ENCODE results near the gene SPATA13.

The SPATA13 gene

GRCh38 chr13:24168979-24169378 lies 8.5 kb downstream of the SPATA13 start:
- Histone ChIP-seq H3K4me3 (ENCODE audit: low read depth in 1 of 2, low read length in 1 of 2) (no peak overlapping the region), H3K27me3 (peaks cover 4% of the 10 kb centered on the region), H3K9me3 (no peaks in the 10 kb centered on the region), H3K27ac (no peak overlapping the region), H3K36me3 (no peaks in the 10 kb centered on the region), H3K4me1 (ENCODE audit: control insufficient read depth in 1 of 2, insufficient read depth in 1 of 2, low read depth in 1 of 2, low read length in 1 of 2) (no peaks in the 10 kb centered on the region)
- TF ChIP-seq, protein P1, sequence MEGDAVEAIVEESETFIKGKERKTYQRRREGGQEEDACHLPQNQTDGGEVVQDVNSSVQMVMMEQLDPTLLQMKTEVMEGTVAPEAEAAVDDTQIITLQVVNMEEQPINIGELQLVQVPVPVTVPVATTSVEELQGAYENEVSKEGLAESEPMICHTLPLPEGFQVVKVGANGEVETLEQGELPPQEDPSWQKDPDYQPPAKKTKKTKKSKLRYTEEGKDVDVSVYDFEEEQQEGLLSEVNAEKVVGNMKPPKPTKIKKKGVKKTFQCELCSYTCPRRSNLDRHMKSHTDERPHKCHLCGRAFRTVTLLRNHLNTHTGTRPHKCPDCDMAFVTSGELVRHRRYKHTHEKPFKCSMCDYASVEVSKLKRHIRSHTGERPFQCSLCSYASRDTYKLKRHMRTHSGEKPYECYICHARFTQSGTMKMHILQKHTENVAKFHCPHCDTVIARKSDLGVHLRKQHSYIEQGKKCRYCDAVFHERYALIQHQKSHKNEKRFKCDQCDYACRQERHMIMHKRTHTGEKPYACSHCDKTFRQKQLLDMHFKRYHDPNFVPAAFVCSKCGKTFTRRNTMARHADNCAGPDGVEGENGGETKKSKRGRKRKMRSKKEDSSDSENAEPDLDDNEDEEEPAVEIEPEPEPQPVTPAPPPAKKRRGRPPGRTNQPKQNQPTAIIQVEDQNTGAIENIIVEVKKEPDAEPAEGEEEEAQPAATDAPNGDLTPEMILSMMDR (IDR thresholded peaks at IDR 0.05), result no peak

DNA sequence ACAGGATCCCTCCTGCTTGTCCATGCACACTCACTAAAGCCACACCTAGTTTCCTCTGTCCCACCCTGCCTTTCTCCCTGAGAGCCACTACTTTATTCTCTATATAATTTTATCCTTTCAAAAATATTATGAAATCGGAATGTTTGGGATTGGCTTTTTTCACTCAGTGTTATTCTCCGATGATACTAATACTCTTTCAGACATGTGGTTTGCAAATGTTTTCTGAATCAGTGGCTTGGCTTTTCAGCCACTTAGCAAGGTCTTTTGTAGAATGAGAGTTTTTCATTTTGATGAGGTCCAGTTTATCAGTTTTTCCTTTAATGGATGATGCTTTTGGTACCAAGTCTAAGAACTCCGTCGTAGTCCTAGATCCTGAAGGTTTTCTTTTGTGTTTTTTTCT lies 11.6 kb downstream of the SPATA13 start:
- Histone ChIP-seq H3K9me3 (no peaks in the 10 kb centered on the region), H3K27ac (no peak overlapping the region), H3K4me1 (ENCODE audit: control insufficient read depth in 1 of 2, insufficient read depth in 1 of 2, low read depth in 1 of 2, low read length in 1 of 2) (no peaks in the 10 kb centered on the region), H3K4me3 (ENCODE audit: low read depth in 1 of 2, low read length in 1 of 2) (no peak overlapping the region), H3K36me3 (no peaks in the 10 kb centered on the region), H3K27me3 (no peaks in the 10 kb centered on the region)
- TF ChIP-seq, protein P1 (IDR thresholded peaks at IDR 0.05), result no peak

DNA sequence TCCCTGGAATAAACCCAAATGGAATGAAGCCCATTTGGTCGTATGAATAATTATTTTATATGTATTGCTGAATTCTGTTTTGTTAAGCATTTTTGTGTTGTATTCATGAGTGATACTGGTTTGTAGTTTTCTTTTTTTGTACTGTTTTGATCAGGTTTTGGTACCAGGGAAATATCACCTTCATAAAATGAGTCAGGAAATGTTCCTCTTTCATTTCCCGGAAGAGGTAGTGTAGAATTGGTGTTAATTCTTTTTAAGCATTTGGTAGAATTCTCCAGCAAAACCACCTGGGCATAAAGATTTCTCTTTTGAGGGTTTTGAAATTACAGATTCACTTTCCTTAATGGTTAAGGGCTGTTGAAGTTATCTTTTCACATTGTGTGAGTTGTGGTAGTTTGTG lies 13.3 kb downstream of the SPATA13 start:
- Histone ChIP-seq H3K9me3 (no peaks in the 10 kb centered on the region), H3K4me3 (ENCODE audit: low read depth in 1 of 2, low read length in 1 of 2) (no peak overlapping the region), H3K4me1 (ENCODE audit: control insufficient read depth in 1 of 2, insufficient read depth in 1 of 2, low read depth in 1 of 2, low read length in 1 of 2) (no peaks in the 10 kb centered on the region), H3K27ac (no peak overlapping the region), H3K36me3 (no peaks in the 10 kb centered on the region), H3K27me3 (no peaks in the 10 kb centered on the region)
- TF ChIP-seq, protein P1 (IDR thresholded peaks at IDR 0.05), result no peak

DNA sequence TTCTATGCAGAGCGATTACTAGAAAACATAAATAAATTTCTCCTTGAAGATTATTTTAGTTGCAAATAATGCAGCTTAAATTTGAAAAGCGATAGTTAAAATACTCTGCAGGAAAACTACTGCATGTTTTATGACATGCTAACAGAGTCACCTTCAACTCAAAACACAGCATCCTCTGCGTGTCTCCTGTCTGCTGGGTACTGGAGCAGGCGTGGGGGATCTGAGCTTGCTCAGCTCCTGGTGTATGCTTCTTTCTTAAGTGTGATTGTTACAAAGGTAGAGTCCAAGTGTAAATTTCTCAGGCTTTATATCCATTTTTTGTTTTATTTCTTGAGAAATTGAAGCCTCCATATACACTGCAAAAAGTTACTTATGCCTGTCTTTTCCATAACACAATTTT lies 15.3 kb downstream of the SPATA13 start:
- Histone ChIP-seq H3K4me3 (ENCODE audit: low read depth in 1 of 2, low read length in 1 of 2) (no peak overlapping the region), H3K27me3 (no peaks in the 10 kb centered on the region), H3K4me1 (ENCODE audit: control insufficient read depth in 1 of 2, insufficient read depth in 1 of 2, low read depth in 1 of 2, low read length in 1 of 2) (no peaks in the 10 kb centered on the region), H3K36me3 (no peaks in the 10 kb centered on the region), H3K9me3 (no peaks in the 10 kb centered on the region), H3K27ac (no peak overlapping the region)
- TF ChIP-seq, protein P1 (IDR thresholded peaks at IDR 0.05), result no peak

DNA sequence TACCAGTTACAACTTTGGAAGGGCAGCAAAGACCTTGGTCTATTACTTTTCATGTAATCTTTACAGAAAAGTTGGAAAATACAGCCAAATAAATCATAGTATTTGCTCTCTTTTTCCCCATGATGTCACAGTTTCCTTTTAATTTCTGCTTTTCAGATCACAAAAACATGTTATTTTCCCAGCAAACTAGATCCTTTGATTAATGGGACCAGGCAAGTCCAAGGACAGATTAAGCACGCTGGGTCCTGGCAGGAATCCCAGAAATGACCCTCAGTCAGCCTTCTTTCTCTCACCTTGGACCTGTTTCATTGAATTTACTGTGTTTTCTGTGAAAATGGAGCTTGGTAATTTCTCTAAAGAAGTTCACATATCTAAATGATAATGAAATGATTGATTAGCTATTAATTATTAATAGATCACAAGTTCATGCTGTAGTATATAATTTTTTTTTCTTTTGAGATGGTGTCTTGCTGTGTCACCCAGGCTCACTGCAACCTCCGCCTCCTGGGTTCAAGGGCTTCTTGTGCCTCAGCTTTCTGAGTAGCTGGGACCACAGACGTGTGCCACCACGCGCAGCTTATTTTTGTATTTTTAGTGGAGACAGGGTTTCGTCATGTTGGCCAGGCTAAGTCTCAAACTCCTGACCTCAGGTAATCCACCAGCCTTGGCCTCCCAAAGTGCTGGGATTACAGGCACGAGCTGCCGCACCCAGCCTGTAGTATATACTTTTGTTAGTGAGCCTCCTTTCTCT lies 16.0 kb downstream of the SPATA13 start:
- H3K4me3 ChIP-seq (ENCODE audit: low read depth in 1 of 2, low read length in 1 of 2), result no peak overlapping the region
- H3K4me1 ChIP-seq (ENCODE audit: control insufficient read depth in 1 of 2, insufficient read depth in 1 of 2, low read depth in 1 of 2, low read length in 1 of 2), result no peaks in the 10 kb centered on the region
- H3K27ac ChIP-seq, result no peak overlapping the region
- no peaks in the 10 kb centered on the region for H3K27me3 ChIP-seq
- no peaks in the 10 kb centered on the region for H3K36me3 ChIP-seq
- TF ChIP-seq, protein P1 (IDR thresholded peaks at IDR 0.05), result no peak
- H3K9me3 ChIP-seq, result no peaks in the 10 kb centered on the region

All from neutrophil (primary cell).